IgD-negative memory B cell (primary cell): Measurements from ENCODE around the gene RPEL1. TPM values are rescaled to one million over a fixed set of nuclear protein-coding genes. Genes with fewer than 3 reads are reported as not detected.
"Not testable (repeated sequence)": the region's sequence is repeated elsewhere in the genome, so short reads cannot be mapped to it uniquely, and the experiment has no call there.

Source experiments
- H3K27ac Mint-ChIP-seq, 3 donors: one replicate each; pipeline ENCODE4 v1.8.0; 2020 to 2022; ENCODE audit warnings: mild to moderate bottlenecking in 3 of 3, mixed read lengths in 3 of 3, moderate library complexity in 1 of 3
- H3K27me3 Mint-ChIP-seq: one replicate; pipeline ENCODE4 v1.8.0; 2021; ENCODE audit warnings: mixed read lengths
- H3K36me3 Mint-ChIP-seq: one replicate; pipeline ENCODE4 v1.8.0; 2020; ENCODE audit warnings: mild to moderate bottlenecking, mixed read lengths
- H3K4me1 Mint-ChIP-seq, 3 donors: one replicate each; pipeline ENCODE4 v1.8.0; 2020 to 2022; ENCODE audit warnings: mixed read lengths in 3 of 3, mild to moderate bottlenecking in 1 of 3
- H3K4me3 Mint-ChIP-seq, 4 donors: one replicate each; pipeline ENCODE4 v1.8.0; 2020 to 2022; ENCODE audit warnings: mild to moderate bottlenecking in 4 of 4, mixed read lengths in 4 of 4, moderate library complexity in 3 of 4
- H3K9me3 Mint-ChIP-seq, 3 donors: one replicate each; pipeline ENCODE4 v1.8.0; 2020 to 2021; ENCODE audit warnings: mixed read lengths in 3 of 3, mild to moderate bottlenecking in 1 of 3
- polyA plus RNA-seq: library from polyadenylated mRNA; unstranded; fragments of 300-500 nt; fragmentation: Illumina TruSeq; gene quantifications from one replicate; pipeline ENCODE4 v1.2.3, GENCODE V29; 2021

RPEL1 gene
- polyA plus RNA-seq, 1 donor from 2014 or later = not detected

DNA sequence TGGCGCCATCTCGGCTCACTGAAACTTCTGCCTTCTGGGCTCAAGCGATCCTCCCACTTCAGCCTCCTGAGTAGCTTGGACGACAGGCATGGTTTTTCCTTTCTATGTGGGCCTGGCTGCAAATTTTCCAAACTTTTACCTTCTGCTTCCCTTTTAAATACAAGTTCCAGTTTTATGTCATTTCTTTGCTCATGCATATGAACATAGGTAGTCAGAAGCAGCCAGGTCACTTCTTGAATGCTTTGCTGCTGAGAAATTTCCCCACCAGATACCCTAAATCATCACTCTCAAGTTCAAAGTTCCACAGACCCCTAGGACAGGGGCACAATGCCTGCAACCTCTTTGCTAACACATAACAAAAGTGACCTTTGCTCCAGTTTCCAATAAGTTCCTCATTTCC is 21.6 kb upstream of the RPEL1 start:
- Mint-ChIP-seq H3K4me1 (no peaks in the 10 kb centered on the region), H3K36me3 (peaks cover 2% of the 10 kb centered on the region), H3K27me3 (peaks cover 1% of the 10 kb centered on the region), H3K9me3 (peaks cover 11 to 16% (median 14%) of the 10 kb centered on the region in 3 donors), H3K4me3 (peak overlapping the region in 1 of 4 donors; percentile 46), H3K27ac (peak overlapping the region in 1 of 3 donors; percentile 57)

DNA sequence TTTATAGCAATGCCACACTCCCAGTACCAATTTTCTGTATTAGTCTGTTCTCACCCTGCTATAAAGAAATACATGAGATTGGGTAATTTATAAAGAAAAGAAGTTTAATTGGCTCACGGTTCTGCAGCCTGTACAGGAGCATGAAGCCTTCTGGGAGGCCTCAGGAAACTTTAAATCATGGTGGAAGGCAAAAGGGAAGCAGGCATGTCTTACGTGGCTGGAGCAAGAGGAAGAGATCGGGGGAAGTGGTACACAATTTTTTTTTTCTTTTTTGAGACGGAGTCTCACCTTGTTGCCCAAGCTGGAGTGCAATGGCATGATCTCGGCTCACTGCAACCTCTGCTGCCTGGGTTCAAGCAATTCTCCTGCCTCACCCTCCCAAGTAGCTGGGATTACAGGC is 21.0 kb upstream of the RPEL1 start:
- not testable (repeated sequence) for H3K36me3 Mint-ChIP-seq, H3K4me1 Mint-ChIP-seq, H3K27ac Mint-ChIP-seq, H3K27me3 Mint-ChIP-seq
- H3K4me3 Mint-ChIP-seq = peak overlapping the region in 1 of 4 donors; percentile 46
- H3K9me3 Mint-ChIP-seq = peaks cover 11 to 16% (median 14%) of the 10 kb centered on the region in 3 donors

DNA sequence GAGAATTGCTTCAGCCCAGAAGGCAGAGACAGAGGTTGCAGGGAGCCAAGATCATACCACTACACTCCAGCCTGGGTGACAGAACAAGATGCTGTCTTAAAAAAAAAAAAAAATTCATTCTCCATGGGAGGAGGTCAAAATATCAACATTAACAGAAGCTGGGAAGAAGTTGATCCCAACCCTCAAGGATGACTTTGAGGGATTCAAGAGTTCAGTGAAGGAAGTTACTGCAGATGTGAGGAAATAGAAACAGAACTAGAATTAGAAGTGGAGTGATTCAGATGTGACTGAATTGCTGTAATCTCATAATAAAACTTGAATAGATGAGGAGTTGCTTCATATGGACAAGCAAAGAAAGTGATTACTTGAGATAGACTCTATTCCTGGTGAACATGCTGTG is 19.7 kb upstream of the RPEL1 start:
- H3K27ac Mint-ChIP-seq = peak overlapping the region in 1 of 3 donors; percentile 55
- peaks cover 11 to 16% (median 14%) of the 10 kb centered on the region in 3 donors for H3K9me3 Mint-ChIP-seq
- H3K4me1 Mint-ChIP-seq = no peaks in the 10 kb centered on the region
- H3K4me3 Mint-ChIP-seq = no peak overlapping the region
- peaks cover 2% of the 10 kb centered on the region for H3K36me3 Mint-ChIP-seq
- peaks cover 1% of the 10 kb centered on the region for H3K27me3 Mint-ChIP-seq

DNA sequence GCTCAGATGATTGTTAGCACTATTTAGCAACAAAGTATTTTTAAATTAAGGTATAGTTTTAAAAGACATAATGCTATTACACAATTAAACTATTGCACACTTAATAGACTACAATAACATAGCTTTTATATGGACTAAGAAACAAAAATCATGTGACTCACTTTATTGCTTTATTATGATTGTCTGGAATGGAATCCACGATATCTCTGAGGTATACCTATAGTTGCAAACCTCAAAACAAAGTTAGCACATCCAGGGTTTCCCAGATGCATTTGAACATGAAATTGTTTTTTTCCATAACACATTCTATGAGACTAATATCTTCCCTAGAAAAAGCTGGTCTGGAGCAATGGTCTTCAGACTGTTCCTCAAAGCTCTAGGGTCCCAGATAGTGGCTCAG is 18.3 kb upstream of the RPEL1 start:
- no peak overlapping the region for H3K4me3 Mint-ChIP-seq
- peaks cover 9 to 13% (median 11%) of the 10 kb centered on the region in 3 donors for H3K9me3 Mint-ChIP-seq
- H3K4me1 Mint-ChIP-seq = peaks cover 0 to 2% (median 0%) of the 10 kb centered on the region in 3 donors
- H3K27me3 Mint-ChIP-seq = peaks cover 1% of the 10 kb centered on the region
- no peak overlapping the region for H3K27ac Mint-ChIP-seq
- peaks cover 2% of the 10 kb centered on the region for H3K36me3 Mint-ChIP-seq

DNA sequence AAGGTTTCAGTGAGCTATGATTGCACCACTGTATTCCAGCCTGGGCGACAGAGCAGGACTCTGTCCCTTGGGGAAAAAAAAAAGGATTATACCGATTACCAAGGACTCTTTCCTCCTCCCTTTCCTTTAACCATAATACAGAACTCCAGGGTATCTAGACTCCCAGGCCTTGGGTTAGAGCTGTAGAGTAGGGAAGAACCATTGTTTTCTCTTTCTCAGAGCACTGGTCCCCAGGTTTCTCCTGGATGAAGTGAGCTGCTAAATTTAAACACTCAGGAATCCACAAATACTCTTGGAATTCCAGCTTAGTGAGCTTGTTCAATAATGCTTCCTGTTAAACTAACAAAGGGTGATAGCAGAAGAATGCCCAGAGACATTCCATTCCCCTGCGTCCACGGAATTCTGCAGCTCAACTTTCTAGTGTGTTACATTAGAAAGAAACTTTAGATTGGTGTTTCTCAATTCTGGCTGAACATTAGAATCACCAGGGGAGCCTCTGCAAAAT is 14.6 kb upstream of the RPEL1 start:
- Mint-ChIP-seq H3K36me3 (no peaks in the 10 kb centered on the region), H3K4me1 (peaks cover 8 to 10% (median 10%) of the 10 kb centered on the region in 3 donors), H3K9me3 (no peaks in the 10 kb centered on the region), H3K27me3 (peaks cover 6% of the 10 kb centered on the region), H3K4me3 (no peak overlapping the region), H3K27ac (no peak overlapping the region)

DNA sequence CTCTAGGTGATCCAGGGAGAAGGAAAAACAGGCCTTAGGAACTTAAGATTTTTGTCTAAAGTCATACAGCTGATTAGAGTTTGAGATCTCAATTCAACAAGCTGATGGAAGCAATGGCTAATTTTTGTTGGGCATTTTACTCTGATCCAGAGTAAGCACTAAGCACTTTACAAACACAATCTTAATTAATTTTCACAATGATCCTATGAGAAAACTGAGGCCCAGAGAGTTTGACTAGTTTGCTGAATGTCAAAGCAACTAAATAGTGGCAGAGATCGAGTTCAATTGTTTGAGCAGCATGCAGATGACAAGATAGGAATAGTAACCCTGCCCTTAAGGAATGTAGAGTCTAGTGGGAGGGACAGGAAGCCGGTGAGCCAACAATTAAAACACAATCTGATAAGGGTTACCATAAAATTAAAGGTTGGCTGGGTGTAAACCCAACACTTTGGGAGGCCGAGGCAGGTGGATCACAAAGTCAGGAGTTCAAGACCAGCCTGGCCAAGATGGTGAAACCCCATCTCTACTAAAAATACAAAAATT is 13.5 kb upstream of the RPEL1 start:
- Mint-ChIP-seq H3K4me1 (peaks cover 8 to 10% (median 10%) of the 10 kb centered on the region in 3 donors), H3K27ac (no peak overlapping the region)

DNA sequence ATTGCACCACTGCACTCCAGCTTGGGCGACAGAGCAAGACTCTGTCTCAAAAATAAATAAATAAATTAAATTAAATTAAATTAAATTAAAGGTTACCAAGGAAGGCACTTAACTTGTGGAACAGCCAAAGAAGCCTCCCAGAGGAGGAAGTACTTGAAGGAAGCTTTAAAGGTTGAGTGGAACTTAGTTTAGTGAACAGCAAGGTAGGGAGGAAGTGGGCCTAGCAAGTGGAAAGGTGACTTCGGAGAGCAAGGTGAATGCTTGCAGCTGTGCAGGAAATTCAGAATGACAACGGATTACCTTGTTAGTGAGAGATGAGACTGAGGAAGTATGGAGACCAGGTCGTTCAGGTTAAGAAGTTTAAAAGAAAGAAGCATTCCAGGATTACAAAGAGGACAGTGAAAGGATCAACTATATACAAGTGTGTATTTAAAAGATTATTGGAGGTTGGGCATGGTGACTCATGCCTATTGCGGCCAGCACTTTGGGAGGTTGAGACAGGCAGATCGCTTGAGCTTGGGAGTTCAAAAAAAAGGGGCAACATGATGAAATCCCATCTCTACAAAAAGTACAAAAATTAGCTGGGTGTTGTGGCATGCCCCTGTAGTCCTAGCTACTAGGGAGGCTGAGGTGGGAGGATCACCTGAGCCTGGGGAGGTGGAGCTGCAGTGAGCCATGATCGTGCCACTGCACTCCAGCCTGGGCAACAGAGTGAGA is 12.8 kb upstream of the RPEL1 start:
- H3K4me3 Mint-ChIP-seq = no peak overlapping the region
- H3K36me3 Mint-ChIP-seq = no peaks in the 10 kb centered on the region
- peak overlapping the region in 1 of 3 donors; percentile 84 for H3K27ac Mint-ChIP-seq
- no peaks in the 10 kb centered on the region for H3K9me3 Mint-ChIP-seq
- peaks cover 6% of the 10 kb centered on the region for H3K27me3 Mint-ChIP-seq
- peaks cover 8 to 10% (median 10%) of the 10 kb centered on the region in 3 donors for H3K4me1 Mint-ChIP-seq

More for the DNA sequence above, 13.5 kb upstream of the RPEL1 start:
- Mint-ChIP-seq H3K36me3 (no peaks in the 10 kb centered on the region), H3K4me3 (no peak overlapping the region), H3K9me3 (no peaks in the 10 kb centered on the region), H3K27me3 (peaks cover 6% of the 10 kb centered on the region)

DNA sequence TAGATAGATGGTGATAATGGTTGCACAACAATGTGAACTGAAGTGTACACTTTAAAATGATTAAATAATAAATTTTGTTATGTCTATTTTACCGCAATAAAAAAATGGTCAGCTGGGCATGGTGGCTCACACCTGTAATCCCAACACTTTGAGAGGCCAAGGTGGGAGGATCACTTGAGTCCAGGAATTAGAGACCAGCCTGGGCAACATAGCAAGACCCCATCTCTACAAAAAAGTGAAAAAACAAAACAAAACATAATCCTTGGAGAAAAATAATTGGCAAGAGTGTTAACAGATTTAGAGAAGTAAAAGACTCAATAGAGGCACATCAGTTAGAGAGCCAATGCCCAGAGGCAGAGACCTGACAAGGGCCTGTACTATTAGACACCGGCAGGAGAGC is 9.9 kb upstream of the RPEL1 start:
- H3K9me3 Mint-ChIP-seq = no peaks in the 10 kb centered on the region
- peaks cover 6% of the 10 kb centered on the region for H3K27me3 Mint-ChIP-seq

DNA sequence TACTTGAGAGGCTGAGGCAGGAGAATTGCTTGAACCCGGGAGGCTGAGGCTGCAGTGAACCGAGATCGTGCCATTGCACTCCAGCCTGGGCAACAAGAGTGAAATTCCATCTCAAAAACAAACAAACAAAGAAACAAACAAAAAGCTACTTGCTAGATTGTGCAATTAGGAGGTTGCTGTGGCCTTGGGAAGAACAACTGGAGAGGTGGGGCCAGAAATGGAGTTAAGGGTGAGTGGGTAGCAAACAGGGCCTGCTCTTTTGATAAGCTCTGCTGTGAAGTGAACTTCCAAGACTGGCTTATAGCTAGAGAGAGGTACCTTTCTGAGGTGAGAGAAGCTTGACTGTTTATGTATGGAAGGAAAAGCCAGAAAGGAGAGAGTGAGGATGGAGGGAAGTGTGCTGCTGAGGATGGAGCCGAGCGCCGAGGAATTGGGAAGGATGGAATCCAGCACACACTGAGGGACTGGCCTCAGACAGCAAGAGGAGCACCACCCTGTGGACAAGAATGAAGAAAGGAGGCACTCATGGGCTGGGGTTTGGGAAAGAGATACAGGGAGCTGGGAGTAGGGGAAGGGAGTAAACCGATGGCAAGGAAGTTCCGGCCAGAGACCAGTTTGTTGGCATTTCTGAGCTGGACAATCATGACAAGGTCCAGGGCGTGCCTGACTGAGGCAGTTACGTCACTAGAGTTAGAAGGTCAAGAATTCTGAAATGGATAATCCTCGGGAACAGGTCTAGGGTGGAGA is 7.0 kb upstream of the RPEL1 start:
- Mint-ChIP-seq H3K9me3 (no peaks in the 10 kb centered on the region), H3K27me3 (peaks cover 6% of the 10 kb centered on the region), H3K27ac (no peak overlapping the region), H3K4me3 (peak overlapping the region in 1 of 4 donors; percentile 38), H3K4me1 (peaks cover 10 to 23% (median 18%) of the 10 kb centered on the region in 3 donors), H3K36me3 (peaks cover 1% of the 10 kb centered on the region)

More for the DNA sequence above, 9.9 kb upstream of the RPEL1 start:
- Mint-ChIP-seq H3K4me3 (peak overlapping the region in 1 of 4 donors; percentile 30), H3K27ac (no peak overlapping the region), H3K36me3 (peaks cover 1% of the 10 kb centered on the region), H3K4me1 (peaks cover 15 to 25% (median 20%) of the 10 kb centered on the region in 3 donors)

DNA sequence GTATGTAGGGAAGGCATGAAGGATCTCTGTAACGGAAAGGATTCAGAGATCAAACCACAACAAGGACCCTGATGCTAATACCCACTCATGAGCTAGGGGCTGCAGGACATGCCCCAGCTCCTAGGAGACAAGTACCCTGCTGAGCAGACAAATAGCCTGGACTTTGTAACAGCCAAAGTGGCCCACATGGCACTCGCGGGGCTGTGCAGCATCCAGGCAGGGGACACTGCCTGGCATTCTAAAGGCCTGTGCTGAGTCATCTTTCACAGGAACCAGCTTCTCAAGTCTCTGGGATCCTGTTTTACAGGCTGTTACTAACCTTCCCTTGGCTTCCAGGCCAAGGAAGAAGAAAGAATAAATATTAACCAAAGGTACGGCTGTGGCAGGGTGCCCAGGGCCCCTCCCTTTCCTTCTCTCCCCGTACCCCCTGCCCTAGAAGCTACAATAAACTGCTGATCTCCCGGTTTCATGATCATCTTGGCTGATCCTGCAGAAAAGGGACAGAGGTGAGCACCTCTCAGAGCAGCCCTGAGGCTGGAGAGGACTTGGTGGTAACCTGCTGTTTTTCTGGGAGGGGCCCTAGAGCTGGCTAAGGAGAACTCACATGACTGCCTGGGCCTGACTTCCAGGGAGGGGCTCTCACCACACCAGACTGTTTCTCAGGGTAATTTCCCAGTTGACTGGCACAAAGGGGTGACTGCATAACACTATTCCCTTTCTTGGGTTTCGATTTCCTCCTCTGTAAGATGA is 4.2 kb upstream of the RPEL1 start:
- Mint-ChIP-seq H3K4me1 (peaks cover 11 to 22% (median 12%) of the 10 kb centered on the region in 3 donors), H3K27ac (no peak overlapping the region), H3K9me3 (no peaks in the 10 kb centered on the region), H3K36me3 (peaks cover 1% of the 10 kb centered on the region), H3K4me3 (peak overlapping the region in 1 of 4 donors; percentile 32), H3K27me3 (peaks cover 4% of the 10 kb centered on the region)

DNA sequence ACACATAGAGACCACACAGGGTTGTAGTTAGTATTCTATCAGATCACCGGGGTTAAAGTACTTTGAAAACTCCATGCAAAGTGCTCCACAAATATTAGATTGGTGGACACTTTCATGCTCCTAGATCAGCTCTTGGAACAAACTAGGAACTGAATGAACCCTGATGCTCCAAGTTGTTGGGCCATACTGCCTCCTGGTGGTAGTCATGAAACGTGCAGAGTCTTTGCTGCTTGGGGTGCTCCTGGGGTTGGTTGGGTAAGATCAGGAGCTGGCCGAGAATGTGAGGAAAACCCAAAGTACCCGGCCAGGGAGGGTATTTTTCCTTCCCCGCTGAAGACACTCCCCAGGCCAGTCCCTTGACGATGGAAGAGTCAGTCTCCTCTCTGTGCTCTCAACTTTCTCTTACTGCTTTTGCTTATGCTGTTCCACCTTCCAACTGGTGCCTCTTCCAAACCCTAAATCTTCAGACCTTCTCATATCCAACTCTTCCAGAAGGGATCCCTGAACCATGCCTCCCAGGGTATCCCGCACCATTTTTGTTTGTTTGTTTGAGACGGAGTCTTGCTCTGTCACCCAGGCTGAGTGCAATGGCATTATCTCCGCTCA is 918 bp upstream of the RPEL1 start:
- no peak overlapping the region for H3K27ac Mint-ChIP-seq
- peaks cover 4% of the 10 kb centered on the region for H3K27me3 Mint-ChIP-seq
- H3K36me3 Mint-ChIP-seq = no peaks in the 10 kb centered on the region
- H3K4me1 Mint-ChIP-seq = peaks cover 8 to 14% (median 11%) of the 10 kb centered on the region in 3 donors
- no peak overlapping the region for H3K4me3 Mint-ChIP-seq
- no peaks in the 10 kb centered on the region for H3K9me3 Mint-ChIP-seq

DNA sequence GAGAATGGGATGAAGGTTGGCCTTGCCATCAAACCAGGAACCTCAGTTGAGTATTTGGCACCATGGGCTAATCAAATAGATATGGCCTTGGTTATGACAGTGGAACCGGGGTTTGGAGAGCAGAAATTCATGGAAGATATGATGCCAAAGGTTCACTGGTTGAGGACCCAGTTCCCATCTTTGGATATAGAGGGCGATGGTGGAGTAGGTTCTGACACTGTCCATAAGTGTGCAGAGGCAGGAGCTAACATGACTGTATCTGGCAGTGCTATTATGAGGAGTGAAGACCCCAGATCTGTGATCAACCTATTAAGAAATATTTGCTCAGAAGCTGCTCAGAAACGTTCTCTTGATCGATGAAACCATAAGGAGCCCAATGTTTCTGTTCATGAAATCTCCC is 637 bp downstream of the RPEL1 start:
- Mint-ChIP-seq H3K4me3 (no peak overlapping the region), H3K27me3 (peaks cover 4% of the 10 kb centered on the region), H3K4me1 (peaks cover 3 to 7% (median 4%) of the 10 kb centered on the region in 3 donors), H3K27ac (no peak overlapping the region), H3K9me3 (peaks cover 0 to 2% (median 0%) of the 10 kb centered on the region in 3 donors), H3K36me3 (no peaks in the 10 kb centered on the region)

DNA sequence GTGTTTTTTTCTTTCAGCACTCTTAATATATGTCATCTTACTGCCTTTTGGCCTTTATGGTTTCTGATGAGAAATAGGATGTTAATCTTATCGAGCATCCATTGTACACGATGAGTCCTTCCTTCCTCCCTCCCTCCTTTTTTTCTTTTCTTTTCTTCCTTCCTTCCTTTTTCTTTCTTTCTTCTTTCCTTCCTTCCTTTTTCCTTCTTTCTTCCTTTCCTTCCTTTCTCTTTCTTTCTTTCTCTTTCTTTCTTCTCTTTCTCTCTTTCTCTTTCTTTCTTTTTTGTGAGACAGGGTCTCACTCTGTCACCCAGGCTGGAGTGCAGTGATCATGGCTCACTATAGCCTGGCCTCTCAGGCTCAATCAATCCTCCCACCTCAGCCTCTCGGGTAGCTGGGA is 8.4 kb downstream of the RPEL1 start:
- Mint-ChIP-seq H3K27me3 (no peaks in the 10 kb centered on the region), H3K36me3 (no peaks in the 10 kb centered on the region), H3K27ac (no peak overlapping the region), H3K9me3 (peaks cover 0 to 5% (median 3%) of the 10 kb centered on the region in 3 donors), H3K4me3 (no peak overlapping the region), H3K4me1 (peaks cover 0 to 2% (median 0%) of the 10 kb centered on the region in 3 donors)
